K562 (cell line): ENCODE data around the gene WSCD1. TPM values are rescaled to one million over a fixed set of nuclear protein-coding genes. Genes with fewer than 3 reads are reported as not detected.

Experiments used
- ATAC-seq: fragments of 200-7000 bp; cut with Tn5 transposase; 3 replicates; pipeline ENCODE4 v1.9.1; 2020; ENCODE audit warnings: moderate library complexity
- BruUV-seq: library from RNA; stranded (reverse); fragments of 400-500 nt; replicated peaks from 2 replicates; lab custom pipeline; 2021; lab: Mats Ljungman, UMichigan
- CTCF ChIA-PET: fragments of 300-600 bp; formaldehyde crosslinking; extraction: SDS; loops from one replicate; lab custom pipeline; 2021; ENCODE audit warnings: low intra/inter-chr PET ratio; lab: Yijun Ruan, JAX
- POLR2A ChIA-PET: fragments of 300-600, 350-650 bp; sonication (Branson Sonifier 250); formaldehyde crosslinking; extraction: SDS; loops from one replicate; lab custom pipeline; 2021; ENCODE audit warnings: antibody characterized with exemption, inconsistent platforms; lab: Yijun Ruan, JAX
- DNase-seq, 4 experiments: peaks; one replicate each; pipeline versions ENCODE4 v3.0.0 to v3.0.0-alpha.2; 2011 to 2018; ENCODE audit warnings: low spot score in 3 of 4, mixed read lengths in 3 of 4; ENCODE audit errors: extremely low read depth in 1 of 4
- FAIRE-seq: peaks from 2 replicates; lab custom pipeline; 2011; peaks lifted over from hg19 to GRCh38; lab: Jason Lieb, UNC
- H2AFZ ChIP-seq: 2 replicates; pipeline ENCODE4 v1.6.0; 2011; ENCODE audit warnings: low read depth, low read length, control low read depth, inconsistent platforms
- H3K27ac ChIP-seq: fragments of 200-600 bp; 3 replicates; pipeline ENCODE4 v1.8.0; 2011; ENCODE audit warnings: low read depth, mild to moderate bottlenecking, control low read depth, inconsistent platforms, low read length, moderate library complexity, mixed read lengths; ENCODE audit errors: extremely low read depth
- H3K27me3 ChIP-seq, 2 experiments: fragments of 300-600 bp in 1 of 2; 2 replicates in 1 of 2; 3 replicates in 1 of 2; pipeline versions ENCODE4 v1.6.0 to v1.8.0; 2011; ENCODE audit warnings: inconsistent platforms in 2 of 2, low read length in 2 of 2, mild to moderate bottlenecking in 1 of 2, mixed read lengths in 1 of 2, moderate library complexity in 1 of 2; ENCODE audit not compliant: control insufficient read depth in 2 of 2, insufficient read depth in 2 of 2
- H3K36me3 ChIP-seq: fragments of 300-600 bp; 3 replicates; pipeline ENCODE4 v1.8.0; 2011; ENCODE audit warnings: mild to moderate bottlenecking, low read length, inconsistent platforms; ENCODE audit not compliant: control insufficient read depth, insufficient read depth
- H3K4me1 ChIP-seq, 2 experiments: fragments of 200-600 bp in 1 of 2; replicated peaks in 1 of 2; 2 replicates in 1 of 2; 3 replicates in 1 of 2; pipeline versions ENCODE4 v1.5.1 to v1.8.0; 2011; ENCODE audit warnings: inconsistent platforms in 2 of 2, low read length in 2 of 2, mild to moderate bottlenecking in 1 of 2, mixed read lengths in 1 of 2, moderate library complexity in 1 of 2; ENCODE audit not compliant: control insufficient read depth in 2 of 2, insufficient read depth in 2 of 2
- H3K4me2 ChIP-seq: 2 replicates; pipeline ENCODE4 v1.6.1; 2011; ENCODE audit warnings: low read length, control low read depth, inconsistent platforms, mixed read lengths; ENCODE audit not compliant: insufficient read depth
- H3K4me3 ChIP-seq: fragments of 200-600 bp; sonication (generic), shearing (Covaris generic); 2 replicates; pipeline ENCODE4 v1.5.1; 2016; ENCODE audit warnings: control low read depth, inconsistent platforms
- H3K79me2 ChIP-seq: fragments of 200-600 bp; 3 replicates; pipeline ENCODE4 v1.8.0; 2011; ENCODE audit warnings: low read length, inconsistent platforms; ENCODE audit not compliant: control insufficient read depth, insufficient read depth
- H3K9ac ChIP-seq, 2 experiments: 2 replicates each; pipeline versions ENCODE4 v1.6.0 to v1.6.1; 2011; ENCODE audit warnings: low read depth in 2 of 2, low read length in 2 of 2, control low read depth in 1 of 2, inconsistent platforms in 1 of 2, mild to moderate bottlenecking in 1 of 2, mixed read lengths in 1 of 2; ENCODE audit not compliant: insufficient read depth in 1 of 2
- H3K9me1 ChIP-seq: one replicate; pipeline ENCODE4 v1.6.0; 2011; ENCODE audit warnings: inconsistent platforms, mild to moderate bottlenecking, low read length, moderate library complexity; ENCODE audit not compliant: control insufficient read depth, insufficient read depth
- H3K9me3 ChIP-seq: replicated peaks from 2 replicates; pipeline ENCODE4 v1.5.1; 2011; ENCODE audit warnings: low read depth, low read length, inconsistent platforms; ENCODE audit not compliant: control insufficient read depth, insufficient read depth
- H4K20me1 ChIP-seq: replicated peaks from 2 replicates; pipeline ENCODE4 v1.6.1; 2011; ENCODE audit warnings: low read length, inconsistent platforms, mixed read lengths; ENCODE audit not compliant: control insufficient read depth, insufficient read depth
- CREB3L1 ChIP-seq: fragments of 450-650 bp; IDR thresholded peaks from 2 replicates; pipeline ENCODE4 v1.6.1; 2014; ENCODE audit warnings: low read depth, mild to moderate bottlenecking, moderate library complexity, borderline replicate concordance
- KDM4B ChIP-seq, 2 experiments: fragments of 450-650 bp in 1 of 2; sonication (generic) in 1 of 2; IDR thresholded peaks; 2 replicates each; pipeline ENCODE4 v1.6.1; 2016 to 2017; ENCODE audit warnings: borderline replicate concordance in 2 of 2, antibody characterized with exemption in 1 of 2, low read depth in 1 of 2, mild to moderate bottlenecking in 1 of 2
- RBM25 ChIP-seq: fragments of 200-400 bp; formaldehyde crosslinking; IDR thresholded peaks from 2 replicates; pipeline ENCODE4 v1.6.1; 2018; ENCODE audit warnings: low read length, low read depth, moderate library complexity; ENCODE audit not compliant: severe bottlenecking
- SNRNP70 ChIP-seq: fragments of 200-400 bp; formaldehyde crosslinking; optimal IDR thresholded peaks from 2 replicates; pipeline ENCODE3; 2017; ENCODE audit warnings: low read depth, low read length
- THRB ChIP-seq: fragments of 450-650 bp; formaldehyde crosslinking; conservative IDR thresholded peaks from 2 replicates; pipeline ENCODE4 v1.4.0; 2022; ENCODE audit warnings: mild to moderate bottlenecking, missing genetic modification characterization
- ZNF146 ChIP-seq: IDR thresholded peaks from one replicate; pipeline ENCODE4 v1.6.1; 2018; ENCODE audit warnings: missing compliant biosample characterization; ENCODE audit not compliant: unreplicated experiment
- ZNF224 ChIP-seq: sonication (generic); formaldehyde crosslinking; IDR thresholded peaks from 2 replicates; pipeline ENCODE4 v1.8.0; 2022; ENCODE audit warnings: mild to moderate bottlenecking, missing genetic modification reagents
- WGBS: fragments of 100-300 bp; shearing (Covaris generic); methylation state at CpG from one replicate; pipeline ENCODE4 v1.1.6; 2016; ENCODE audit warnings: low coverage, mixed read lengths; ENCODE audit not compliant: insufficient coverage; ENCODE audit errors: missing lambda C conversion rate; 5-methylcytosine and 5-hydroxymethylcytosine counted together
- in situ Hi-C: fragments of 300-500 bp; cut with MboI; formaldehyde crosslinking; loops from 4 replicates; pipeline ENCODE4 v1.15.0; 2018; ENCODE audit warnings: inconsistent platforms, mixed read lengths
- intact Hi-C: fragments of 100-400 bp; cut with micrococcal nuclease; formaldehyde crosslinking; loops from 2 replicates; pipeline ENCODE4 v1.14.2; 2022
- polyA plus RNA-seq, 8 experiments: library from polyadenylated mRNA; depleted of rRNA in 4 of 8; stranded (reverse) in 5 of 8; unstranded in 3 of 8; fragments of >200 nt; fragmentation: Nextera tagmentation in 2 of 8; fragmentation: Illumina TruSeq in 1 of 8; extraction: Ambion mirVana in 2 of 8; extraction: Trizol in 1 of 8; gene quantifications; 2 replicates each; pipeline versions ENCODE4 v1.2.1 to v1.2.3, GENCODE V29; 2011 to 2014; ENCODE audit warnings: inconsistent platforms in 1 of 8, missing spikeins in 1 of 8
- total RNA-seq, 7 experiments: library from RNA; depleted of rRNA in 6 of 7; stranded (reverse); fragments of >200 nt in 6 of 7; fragmentation: Illumina TruSeq in 2 of 7; extraction: Trizol in 2 of 7; gene quantifications; 2 replicates each; pipeline versions ENCODE4 v1.2.1 to v1.2.3, GENCODE V29; 2011 to 2021; ENCODE audit warnings: low replicate concordance in 1 of 7

WSCD1 gene
- total and polyA plus RNA-seq, 9 of the 15 experiments (the other 6 are each of a cell fraction or from before 2014, with no cell fraction given): not detected

GRCh38 chr17:6105649-6106007 lies 35.4 kb downstream of the WSCD1 start:
- Histone ChIP-seq H3K9ac (no peak overlapping the region), H3K27ac (no peak overlapping the region), H2AFZ (no peak overlapping the region), H3K4me2 (no peak overlapping the region), H3K4me3 (no peak overlapping the region), H3K4me1 (no peaks in the 10 kb centered on the region), H3K9me3 (no peaks in the 10 kb centered on the region), H3K27me3 (0 out of 5 replicates have a peak, but pooled peaks cover 0 to 3% of the 10 kb centered on the region in 2 experiments), H3K9me1 (no peaks in the 10 kb centered on the region), H3K79me2 (no peaks in the 10 kb centered on the region), H3K36me3 (no peaks in the 10 kb centered on the region), H4K20me1 (no peaks in the 10 kb centered on the region)
- no peak for DNase-seq
- no TSS peak for BruUV-seq
- ChIA-PET CTCF (no interaction called here), POLR2A (no interaction called here)
- in situ Hi-C loops: no loop called here
- FAIRE-seq: no peak
- ATAC-seq: no peak
- intact Hi-C loops: no loop called here
- WGBS: 10% methylated on average over 5 of the region's 6 CpGs
- TF ChIP-seq THRB (CRISPR knock-in tag): no peak

- no peak for ATAC-seq
- Histone ChIP-seq H3K9ac (no peak overlapping the region), H2AFZ (no peak overlapping the region), H3K9me1 (no peaks in the 10 kb centered on the region), H3K4me1 (no peaks in the 10 kb centered on the region), H4K20me1 (no peaks in the 10 kb centered on the region), H3K27ac (no peak overlapping the region), H3K27me3 (no peaks in the 10 kb centered on the region), H3K4me3 (no peak overlapping the region), H3K79me2 (no peaks in the 10 kb centered on the region), H3K36me3 (no peaks in the 10 kb centered on the region), H3K9me3 (no peaks in the 10 kb centered on the region), H3K4me2 (no peak overlapping the region)
- FAIRE-seq: no peak
- intact Hi-C loops (no loop called here), in situ Hi-C loops (no loop called here)
- 6% methylated on average over 2 of the region's 2 CpGs for WGBS
- CTCF ChIA-PET: interaction anchor here (0.6 kb wide), 1 partner anchor 919 kb away, joined by 4 read pairs; no protein-coding TSS in a partner anchor
- no TSS peak for BruUV-seq
- POLR2A ChIA-PET: no interaction called here
- DNase-seq: no peak
- TF ChIP-seq CREB3L1: no peak
- no peak for TF ChIP-seq SNRNP70
- TF ChIP-seq ZNF146 (CRISPR knock-in tag): peak; percentile 79
- TF ChIP-seq ZNF224 (CRISPR knock-in tag): no peak
- TF ChIP-seq RBM25: peak; percentile 82
- no peak for TF ChIP-seq KDM4B (IDR thresholded peaks at IDR 0.05; ENCODE audit: borderline replicate concordance in 2 of 2, low read depth in 1 of 2)
These were observed 36.0 kb downstream of the WSCD1 start for GRCh38 chr17:6106212-6106611.
